K562 (cell line): ENCODE results near the gene LCE1D. TPM values are rescaled to one million over a fixed set of nuclear protein-coding genes. Genes with fewer than 3 reads are reported as not detected.

ENCODE experiments used
- ATAC-seq: fragments of 200-7000 bp; cut with Tn5 transposase; 3 replicates; pipeline ENCODE4 v1.9.1; 2020; ENCODE audit warnings: moderate library complexity
- BruUV-seq: library from RNA; stranded (reverse); fragments of 400-500 nt; replicated peaks from 2 replicates; lab custom pipeline; 2021; lab: Mats Ljungman, UMichigan
- CTCF ChIA-PET: fragments of 300-600 bp; formaldehyde crosslinking; extraction: SDS; loops from one replicate; lab custom pipeline; 2021; ENCODE audit warnings: low intra/inter-chr PET ratio; lab: Yijun Ruan, JAX
- POLR2A ChIA-PET: fragments of 300-600, 350-650 bp; sonication (Branson Sonifier 250); formaldehyde crosslinking; extraction: SDS; loops from one replicate; lab custom pipeline; 2021; ENCODE audit warnings: antibody characterized with exemption, inconsistent platforms; lab: Yijun Ruan, JAX
- DNase-seq, 4 experiments: peaks; one replicate each; pipeline versions ENCODE4 v3.0.0 to v3.0.0-alpha.2; 2011 to 2018; ENCODE audit warnings: low spot score in 3 of 4, mixed read lengths in 3 of 4; ENCODE audit errors: extremely low read depth in 1 of 4
- FAIRE-seq: peaks from 2 replicates; lab custom pipeline; 2011; peaks lifted over from hg19 to GRCh38; lab: Jason Lieb, UNC
- H2AFZ ChIP-seq: 2 replicates; pipeline ENCODE4 v1.6.0; 2011; ENCODE audit warnings: low read depth, low read length, control low read depth, inconsistent platforms
- H3K27ac ChIP-seq: fragments of 200-600 bp; 3 replicates; pipeline ENCODE4 v1.8.0; 2011; ENCODE audit warnings: low read depth, mild to moderate bottlenecking, control low read depth, inconsistent platforms, low read length, moderate library complexity, mixed read lengths; ENCODE audit errors: extremely low read depth
- H3K27me3 ChIP-seq, 2 experiments: fragments of 300-600 bp in 1 of 2; 2 replicates in 1 of 2; 3 replicates in 1 of 2; pipeline versions ENCODE4 v1.6.0 to v1.8.0; 2011; ENCODE audit warnings: inconsistent platforms in 2 of 2, low read length in 2 of 2, mild to moderate bottlenecking in 1 of 2, mixed read lengths in 1 of 2, moderate library complexity in 1 of 2; ENCODE audit not compliant: control insufficient read depth in 2 of 2, insufficient read depth in 2 of 2
- H3K36me3 ChIP-seq: fragments of 300-600 bp; 3 replicates; pipeline ENCODE4 v1.8.0; 2011; ENCODE audit warnings: mild to moderate bottlenecking, low read length, inconsistent platforms; ENCODE audit not compliant: control insufficient read depth, insufficient read depth
- H3K4me1 ChIP-seq, 2 experiments: fragments of 200-600 bp in 1 of 2; replicated peaks in 1 of 2; 2 replicates in 1 of 2; 3 replicates in 1 of 2; pipeline versions ENCODE4 v1.5.1 to v1.8.0; 2011; ENCODE audit warnings: inconsistent platforms in 2 of 2, low read length in 2 of 2, mild to moderate bottlenecking in 1 of 2, mixed read lengths in 1 of 2, moderate library complexity in 1 of 2; ENCODE audit not compliant: control insufficient read depth in 2 of 2, insufficient read depth in 2 of 2
- H3K4me2 ChIP-seq: 2 replicates; pipeline ENCODE4 v1.6.1; 2011; ENCODE audit warnings: low read length, control low read depth, inconsistent platforms, mixed read lengths; ENCODE audit not compliant: insufficient read depth
- H3K4me3 ChIP-seq: fragments of 200-600 bp; sonication (generic), shearing (Covaris generic); 2 replicates; pipeline ENCODE4 v1.5.1; 2016; ENCODE audit warnings: control low read depth, inconsistent platforms
- H3K79me2 ChIP-seq: fragments of 200-600 bp; 3 replicates; pipeline ENCODE4 v1.8.0; 2011; ENCODE audit warnings: low read length, inconsistent platforms; ENCODE audit not compliant: control insufficient read depth, insufficient read depth
- H3K9ac ChIP-seq, 2 experiments: 2 replicates each; pipeline versions ENCODE4 v1.6.0 to v1.6.1; 2011; ENCODE audit warnings: low read depth in 2 of 2, low read length in 2 of 2, control low read depth in 1 of 2, inconsistent platforms in 1 of 2, mild to moderate bottlenecking in 1 of 2, mixed read lengths in 1 of 2; ENCODE audit not compliant: insufficient read depth in 1 of 2
- H3K9me1 ChIP-seq: one replicate; pipeline ENCODE4 v1.6.0; 2011; ENCODE audit warnings: inconsistent platforms, mild to moderate bottlenecking, low read length, moderate library complexity; ENCODE audit not compliant: control insufficient read depth, insufficient read depth
- H3K9me3 ChIP-seq: replicated peaks from 2 replicates; pipeline ENCODE4 v1.5.1; 2011; ENCODE audit warnings: low read depth, low read length, inconsistent platforms; ENCODE audit not compliant: control insufficient read depth, insufficient read depth
- H4K20me1 ChIP-seq: replicated peaks from 2 replicates; pipeline ENCODE4 v1.6.1; 2011; ENCODE audit warnings: low read length, inconsistent platforms, mixed read lengths; ENCODE audit not compliant: control insufficient read depth, insufficient read depth
- CBX2 ChIP-seq: fragments of 200-600 bp; sonication (generic); IDR thresholded peaks from one replicate; pipeline ENCODE4 v1.6.1; 2012; ENCODE audit warnings: mild to moderate bottlenecking, low read length, inconsistent platforms; ENCODE audit not compliant: insufficient read depth, poor library complexity, severe bottlenecking
- HDAC3 ChIP-seq: fragments of 450-650 bp; IDR thresholded peaks from 2 replicates; pipeline ENCODE4 v1.6.1; 2018; ENCODE audit warnings: borderline replicate concordance, mild to moderate bottlenecking, moderate library complexity; ENCODE audit not compliant: partially characterized antibody
- ID3 ChIP-seq, 2 experiments: fragments of 250-450 bp in 1 of 2; fragments of 450-650 bp in 1 of 2; sonication (Bioruptor Pico) in 1 of 2; IDR thresholded peaks; 2 replicates each; pipeline versions ENCODE4 v1.6.1 to v1.8.0; 2016 to 2021; ENCODE audit warnings: mild to moderate bottlenecking in 2 of 2, moderate library complexity in 2 of 2, missing compliant biosample characterization in 1 of 2, missing genetic modification characterization in 1 of 2
- MITF ChIP-seq: IDR thresholded peaks from 2 replicates; pipeline ENCODE4 v1.6.1; 2014; ENCODE audit warnings: antibody characterized with exemption
- RBBP5 ChIP-seq: fragments of 200-600 bp; sonication (generic); IDR thresholded peaks from 2 replicates; pipeline ENCODE4 v1.6.1; 2012; ENCODE audit warnings: borderline replicate concordance, mild to moderate bottlenecking, low read length, control low read depth, inconsistent platforms; ENCODE audit not compliant: insufficient read depth, poor library complexity, severe bottlenecking
- ZFP91 ChIP-seq: sonication (generic); formaldehyde crosslinking; IDR thresholded peaks from 2 replicates; pipeline ENCODE4 v1.8.0; 2022; ENCODE audit warnings: mild to moderate bottlenecking, missing genetic modification reagents
- ZNF668 ChIP-seq: fragments of 250-450 bp; sonication (Bioruptor Pico); IDR thresholded peaks from 2 replicates; pipeline ENCODE4 v1.8.0; 2022; ENCODE audit warnings: mild to moderate bottlenecking, inconsistent platforms
- WGBS: fragments of 100-300 bp; shearing (Covaris generic); methylation state at CpG from one replicate; pipeline ENCODE4 v1.1.6; 2016; ENCODE audit warnings: low coverage, mixed read lengths; ENCODE audit not compliant: insufficient coverage; ENCODE audit errors: missing lambda C conversion rate; 5-methylcytosine and 5-hydroxymethylcytosine counted together
- in situ Hi-C: fragments of 300-500 bp; cut with MboI; formaldehyde crosslinking; loops from 4 replicates; pipeline ENCODE4 v1.15.0; 2018; ENCODE audit warnings: inconsistent platforms, mixed read lengths
- intact Hi-C: fragments of 100-400 bp; cut with micrococcal nuclease; formaldehyde crosslinking; loops from 2 replicates; pipeline ENCODE4 v1.14.2; 2022
- polyA plus RNA-seq, 8 experiments: library from polyadenylated mRNA; depleted of rRNA in 4 of 8; stranded (reverse) in 5 of 8; unstranded in 3 of 8; fragments of >200 nt; fragmentation: Nextera tagmentation in 2 of 8; fragmentation: Illumina TruSeq in 1 of 8; extraction: Ambion mirVana in 2 of 8; extraction: Trizol in 1 of 8; gene quantifications; 2 replicates each; pipeline versions ENCODE4 v1.2.1 to v1.2.3, GENCODE V29; 2011 to 2014; ENCODE audit warnings: inconsistent platforms in 1 of 8, missing spikeins in 1 of 8
- total RNA-seq, 7 experiments: library from RNA; depleted of rRNA in 6 of 7; stranded (reverse); fragments of >200 nt in 6 of 7; fragmentation: Illumina TruSeq in 2 of 7; extraction: Trizol in 2 of 7; gene quantifications; 2 replicates each; pipeline versions ENCODE4 v1.2.1 to v1.2.3, GENCODE V29; 2011 to 2021; ENCODE audit warnings: low replicate concordance in 1 of 7

LCE1D gene
- total and polyA plus RNA-seq, 9 of the 15 experiments (the other 6 are each of a cell fraction or from before 2014, with no cell fraction given), result not detected

- no peaks in the 10 kb centered on the region for H3K36me3 ChIP-seq
- H3K4me2 ChIP-seq, result no peak overlapping the region
- POLR2A ChIA-PET, result no interaction called here
- H3K27ac ChIP-seq, result no peak overlapping the region
- H3K9ac ChIP-seq, result no peak overlapping the region
- FAIRE-seq, result no peak
- H3K9me1 ChIP-seq, result no peaks in the 10 kb centered on the region
- TF ChIP-seq ZNF668 (CRISPR knock-in tag) (no peak), ZFP91 (CRISPR knock-in tag) (no peak), CBX2 (no peak), RBBP5 (no peak), HDAC3 (no peak), ID3 (CRISPR knock-in tag; IDR thresholded peaks at IDR 0.05) (no peak), ID3 (tag; IDR thresholded peaks at IDR 0.05) (no peak), MITF (no peak)
- H2AFZ ChIP-seq, result no peak overlapping the region
- no peak for DNase-seq
- H4K20me1 ChIP-seq, result no peaks in the 10 kb centered on the region
- no peak overlapping the region for H3K4me3 ChIP-seq
- H3K27me3 ChIP-seq, result no peaks in the 10 kb centered on the region
- CTCF ChIA-PET, result no interaction called here
- no peaks in the 10 kb centered on the region for H3K79me2 ChIP-seq
- BruUV-seq, result no TSS peak
- in situ Hi-C loops (no loop called here), intact Hi-C loops (loop anchor here (10.0 kb wide), 1 partner anchor 93 kb away; no protein-coding TSS in a partner anchor)
- H3K9me3 ChIP-seq, result no peaks in the 10 kb centered on the region
- WGBS, result 0% methylated on average over 1 of the region's 1 CpG
- no peaks in the 10 kb centered on the region for H3K4me1 ChIP-seq
- ATAC-seq, result no peak
Observed at GRCh38 chr1:152747831-152748230, 48.7 kb upstream of the LCE1D start.
